MM.1S (cell line): Measurements from ENCODE around the gene FOXG1.

Experiments used
- DNase-seq: peaks from one replicate; pipeline ENCODE4 v3.0.0-alpha.2; 2015
- H2AFZ ChIP-seq: fragments of 300-600 bp; sonication (generic); 2 replicates; pipeline ENCODE4 v1.6.0; 2016; ENCODE audit warnings: antibody characterized with exemption, low read length
- H3F3A ChIP-seq: fragments of 300-600 bp; sonication (generic); 2 replicates; pipeline ENCODE4 v1.6.1; 2016; ENCODE audit warnings: mild to moderate bottlenecking, antibody characterized with exemption, low read length, moderate library complexity, mixed read lengths; ENCODE audit not compliant: insufficient read depth
- H3K27ac ChIP-seq: fragments of 300-600 bp; sonication (generic); 2 replicates; pipeline ENCODE4 v1.5.1; 2016; ENCODE audit warnings: mild to moderate bottlenecking, low read length
- H3K27me3 ChIP-seq: fragments of 300-600 bp; sonication (generic); replicated peaks from 2 replicates; pipeline ENCODE4 v1.6.0; 2016; ENCODE audit warnings: low read length; ENCODE audit not compliant: insufficient read depth
- H3K36me3 ChIP-seq: fragments of 300-600 bp; sonication (generic); replicated peaks from 2 replicates; pipeline ENCODE4 v1.6.1; 2016; ENCODE audit warnings: mild to moderate bottlenecking, low read length, mixed read lengths; ENCODE audit not compliant: insufficient read depth
- H3K4me1 ChIP-seq: fragments of 300-600 bp; sonication (generic); 2 replicates; pipeline ENCODE4 v1.6.1; 2016; ENCODE audit warnings: low read length, mixed read lengths
- H3K4me2 ChIP-seq: fragments of 300-600 bp; sonication (generic); 2 replicates; pipeline ENCODE4 v1.6.0; 2016; ENCODE audit warnings: low read depth, low read length
- H3K4me3 ChIP-seq: fragments of 300-600 bp; sonication (generic); 2 replicates; pipeline ENCODE4 v1.5.1; 2016; ENCODE audit warnings: low read length, mixed read lengths
- H3K79me2 ChIP-seq: fragments of 300-600 bp; sonication (generic); 2 replicates; pipeline ENCODE4 v1.6.1; 2016; ENCODE audit warnings: mixed run types, low read length, mixed read lengths
- H3K9ac ChIP-seq: fragments of 300-600 bp; sonication (generic); 2 replicates; pipeline ENCODE4 v1.6.1; 2016; ENCODE audit warnings: low read length, mixed read lengths
- H3K9me2 ChIP-seq: fragments of 300-600 bp; sonication (generic); replicated peaks from 2 replicates; pipeline ENCODE4 v1.6.1; 2016; ENCODE audit warnings: mild to moderate bottlenecking, low read length, mixed read lengths; ENCODE audit not compliant: insufficient read depth
- H3K9me3 ChIP-seq: fragments of 300-600 bp; sonication (generic); replicated peaks from 2 replicates; pipeline ENCODE4 v1.6.1; 2016; ENCODE audit warnings: mild to moderate bottlenecking, low read length, mixed read lengths; ENCODE audit not compliant: insufficient read depth
- H4K20me1 ChIP-seq: fragments of 300-600 bp; sonication (generic); 2 replicates; pipeline ENCODE4 v1.6.1; 2016; ENCODE audit warnings: mild to moderate bottlenecking, low read length, moderate library complexity, mixed read lengths; ENCODE audit not compliant: insufficient read depth
- CTCF ChIP-seq: fragments of 300-600 bp; sonication (generic); IDR thresholded peaks from 2 replicates; pipeline ENCODE4 v1.5.1; 2016; ENCODE audit warnings: antibody characterized with exemption, low read length, mixed read lengths
- EZH2 ChIP-seq: fragments of 300-600 bp; sonication (generic); optimal IDR thresholded peaks from 2 replicates; pipeline ENCODE3; 2017; ENCODE audit warnings: low read depth, mild to moderate bottlenecking, antibody characterized with exemption, low read length, mixed read lengths
- EZH2phosphoT487 ChIP-seq: fragments of 300-600 bp; sonication (generic); IDR thresholded peaks from 2 replicates; pipeline ENCODE4 v1.6.1; 2018; ENCODE audit warnings: antibody characterized with exemption, low read length

Gene FOXG1

GRCh38 chr14:28762955-28763326, 3.6 kb upstream of the FOXG1 start:
- Histone ChIP-seq H3K27ac (no peak overlapping the region), H4K20me1 (no peaks in the 10 kb centered on the region), H3K9ac (no peak overlapping the region), H3K36me3 (no peaks in the 10 kb centered on the region), H3K9me2 (no peaks in the 10 kb centered on the region), H3K4me3 (no peak overlapping the region), H2AFZ (no peak overlapping the region), H3K4me2 (no peak overlapping the region), H3K4me1 (no peaks in the 10 kb centered on the region), H3K79me2 (no peaks in the 10 kb centered on the region), H3K27me3 (no peaks in the 10 kb centered on the region), H3K9me3 (no peaks in the 10 kb centered on the region), H3F3A (no peaks in the 10 kb centered on the region)
- TF ChIP-seq EZH2phosphoT487: no peak
- TF ChIP-seq CTCF: no peak
- TF ChIP-seq EZH2: no peak
- no peak for DNase-seq

- Histone ChIP-seq H3K9me3 (no peaks in the 10 kb centered on the region), H3K79me2 (no peaks in the 10 kb centered on the region), H3F3A (no peaks in the 10 kb centered on the region), H3K9ac (no peak overlapping the region), H3K27ac (no peak overlapping the region), H3K36me3 (no peaks in the 10 kb centered on the region), H2AFZ (no peak overlapping the region), H3K9me2 (no peaks in the 10 kb centered on the region), H3K27me3 (no peaks in the 10 kb centered on the region), H3K4me2 (no peak overlapping the region), H3K4me1 (no peaks in the 10 kb centered on the region), H3K4me3 (no peak overlapping the region), H4K20me1 (no peaks in the 10 kb centered on the region)
- DNase-seq: no peak
- no peak for TF ChIP-seq CTCF
- TF ChIP-seq EZH2: no peak
- no peak for TF ChIP-seq EZH2phosphoT487
These were observed 2.8 kb upstream of the FOXG1 start for GRCh38 chr14:28763751-28764256.

- Histone ChIP-seq H3K9me3 (no peaks in the 10 kb centered on the region), H3K36me3 (no peaks in the 10 kb centered on the region), H3F3A (no peaks in the 10 kb centered on the region), H4K20me1 (no peaks in the 10 kb centered on the region), H2AFZ (no peak overlapping the region), H3K79me2 (no peaks in the 10 kb centered on the region), H3K9ac (no peak overlapping the region), H3K4me3 (no peak overlapping the region), H3K27me3 (no peaks in the 10 kb centered on the region), H3K4me1 (no peaks in the 10 kb centered on the region), H3K9me2 (no peaks in the 10 kb centered on the region), H3K27ac (no peak overlapping the region), H3K4me2 (no peak overlapping the region)
- no peak for DNase-seq
- no peak for TF ChIP-seq CTCF
- TF ChIP-seq EZH2: no peak
- no peak for TF ChIP-seq EZH2phosphoT487
These were observed 2.1 kb upstream of the FOXG1 start for GRCh38 chr14:28764257-28765160.
